GM08714 (cell line): ENCODE data around the gene ABCA2.

Source experiments
- H3K4me3 ChIP-seq: fragments of 200-500 bp; sonication (Bioruptor generic); 2 replicates; pipeline ENCODE4 v1.5.1; 2014; ENCODE audit warnings: mild to moderate bottlenecking, low read length, inconsistent platforms
- ZNF274 ChIP-seq: IDR thresholded peaks from 2 replicates; pipeline ENCODE4 v1.6.1; 2012; ENCODE audit warnings: mild to moderate bottlenecking, low read depth, low read length

The ABCA2 gene

GRCh38 chr9:137053944-137054931 lies 26.2 kb upstream of the ABCA2 start, which contains the start of gene ENTPD2:
ENTPD2 (minus strand) TSS chr9:137054061; CDS start chr9:137053997, 64 bp downstream.
- TF ChIP-seq ZNF274, result no peak
- no peak within 1 kb of the TSS; the same call in 1 of the 2 replicates for H3K4me3 ChIP-seq

GRCh38 chr9:137052998-137053943 lies 25.2 kb upstream of the ABCA2 start:
- no peak for TF ChIP-seq ZNF274
- H3K4me3 ChIP-seq, result no peak overlapping the region; the same call in 1 of the 2 replicates

GRCh38 chr9:137052293-137052692 lies 24.3 kb upstream of the ABCA2 start:
- no peak for TF ChIP-seq ZNF274
- H3K4me3 ChIP-seq, result no peak overlapping the region

GRCh38 chr9:137051145-137051724 lies 23.2 kb upstream of the ABCA2 start:
- no peak for TF ChIP-seq ZNF274
- no peak overlapping the region for H3K4me3 ChIP-seq

GRCh38 chr9:137050570-137050969 lies 22.5 kb upstream of the ABCA2 start:
- H3K4me3 ChIP-seq, result no peak overlapping the region
- TF ChIP-seq ZNF274, result no peak

GRCh38 chr9:137049544-137050449 lies 21.8 kb upstream of the ABCA2 start:
- no peak for TF ChIP-seq ZNF274
- H3K4me3 ChIP-seq, result no peak overlapping the region

- H3K4me3 ChIP-seq, result no peak overlapping the region
- TF ChIP-seq ZNF274, result no peak
These were observed 20.9 kb upstream of the ABCA2 start for GRCh38 chr9:137048655-137049543.

- H3K4me3 ChIP-seq, result no peak within 1 kb of the TSS
- no peak for TF ChIP-seq ZNF274
These were observed 18.2 kb upstream of the ABCA2 start, which contains the start of gene NPDC1 for GRCh38 chr9:137046088-137046787. NPDC1 (minus strand) TSS chr9:137046177; CDS start chr9:137045989, 188 bp downstream.

GRCh38 chr9:137045294-137046087 lies 17.5 kb upstream of the ABCA2 start:
- H3K4me3 ChIP-seq, result no peak overlapping the region
- TF ChIP-seq ZNF274, result no peak

- no peak overlapping the region for H3K4me3 ChIP-seq
- no peak for TF ChIP-seq ZNF274
These were observed 16.6 kb upstream of the ABCA2 start for GRCh38 chr9:137044502-137045177.
